Upper lobe of left lung (tissue), 6 donors: Measurements from ENCODE around the gene OR6M1. TPM values are rescaled to one million over a fixed set of nuclear protein-coding genes. Genes with fewer than 3 reads are reported as not detected.

ENCODE experiments used
- ATAC-seq, 2 donors: fragments of 200-7000 bp; cut with Tn5 transposase; one replicate each; pipeline ENCODE4 v1.9.1; 2022; ENCODE audit warnings: mild to moderate bottlenecking in 2 of 2, moderate library complexity in 2 of 2; ENCODE audit not compliant: low FRiP score in 2 of 2
- DNase-seq, 2 donors: peaks; one replicate each; pipeline ENCODE4 v3.0.0-alpha.2; 2019 to 2020
- H3K27ac ChIP-seq, 4 donors: fragments of 200-600 bp; sonication (generic); one replicate each; pipeline ENCODE4 v1.5.1; 2016 to 2019
- H3K27me3 ChIP-seq, 4 donors: fragments of 200-600 bp; sonication (generic); one replicate each; pipeline ENCODE4 v1.5.1; 2017 to 2019
- H3K36me3 ChIP-seq, 4 donors: fragments of 200-600 bp; sonication (generic); one replicate each; pipeline ENCODE4 v1.5.1; 2016 to 2019
- H3K4me1 ChIP-seq, 4 donors: fragments of 200-600 bp; sonication (generic); one replicate each; pipeline ENCODE4 v1.5.1; 2018 to 2019
- H3K4me3 ChIP-seq, 4 donors: fragments of 200-600 bp; sonication (generic); one replicate each; pipeline ENCODE4 v1.5.1; 2017 to 2019; ENCODE audit warnings: mild to moderate bottlenecking in 2 of 4, moderate library complexity in 1 of 4
- H3K9me3 ChIP-seq, 4 donors: fragments of 200-600 bp; sonication (generic); one replicate each; pipeline ENCODE4 v1.5.1; 2018 to 2019
- EP300 ChIP-seq, 4 donors: sonication (generic); formaldehyde crosslinking; IDR thresholded peaks; one replicate each; pipeline ENCODE4 v1.5.1; 2017; ENCODE audit warnings: antibody characterized with exemption in 4 of 4, control low read depth in 2 of 4
- POLR2A ChIP-seq, 4 donors: fragments of 450-650 bp; IDR thresholded peaks; one replicate each; pipeline ENCODE4 v1.5.1; 2016 to 2017; ENCODE audit warnings: antibody characterized with exemption in 4 of 4, mild to moderate bottlenecking in 2 of 4
- POLR2AphosphoS5 ChIP-seq, 2 donors: sonication (generic); formaldehyde crosslinking; IDR thresholded peaks; one replicate each; pipeline ENCODE4 v1.5.1; 2017; ENCODE audit warnings: antibody characterized with exemption in 2 of 2
- WGBS, 2 donors: methylation state at CpG; one replicate each; pipeline ENCODE4 v1.1.5; 2017 to 2018; 5-methylcytosine and 5-hydroxymethylcytosine counted together
- total RNA-seq, 6 donors: library from RNA; depleted of rRNA in 4 of 6; stranded (reverse); fragments of >200 nt in 4 of 6; gene quantifications; one replicate each; pipeline versions ENCODE4 v1.1.0 to v1.2.1, GENCODE V29; 2016 to 2021
- TF ChIP-seq, protein P1 (sequence below), 6 experiments: fragments of 450-650 bp in 4 of 6; fragments of 200-600 bp in 2 of 6; sonication (generic) in 2 of 6; IDR thresholded peaks; one replicate each; pipeline ENCODE4 v1.5.1; 2016 to 2019; ENCODE audit warnings: antibody characterized with exemption in 6 of 6
- donor health status: DM: no; HTN: no; CAD: no; lungs with moderate emphysema.
- donor health status: DM: no; HTN: yes; CAD: no; lungs with severe emphysema.

OR6M1 gene
- total RNA-seq, 6 donors from 2014 or later = not detected

GRCh38 chr11:123822599-123822998, 16.4 kb upstream of the OR6M1 start:
- Histone ChIP-seq H3K27me3 (no peaks in the 10 kb centered on the region), H3K9me3 (no peaks in the 10 kb centered on the region), H3K4me1 (no peaks in the 10 kb centered on the region), H3K4me3 (no peak overlapping the region), H3K36me3 (no peaks in the 10 kb centered on the region), H3K27ac (no peak overlapping the region)
- no peak for ATAC-seq
- no peak for DNase-seq
- 29 to 33% methylated on average over 3 of the region's 3 CpGs for WGBS, 2 donors
- TF ChIP-seq, protein P1, sequence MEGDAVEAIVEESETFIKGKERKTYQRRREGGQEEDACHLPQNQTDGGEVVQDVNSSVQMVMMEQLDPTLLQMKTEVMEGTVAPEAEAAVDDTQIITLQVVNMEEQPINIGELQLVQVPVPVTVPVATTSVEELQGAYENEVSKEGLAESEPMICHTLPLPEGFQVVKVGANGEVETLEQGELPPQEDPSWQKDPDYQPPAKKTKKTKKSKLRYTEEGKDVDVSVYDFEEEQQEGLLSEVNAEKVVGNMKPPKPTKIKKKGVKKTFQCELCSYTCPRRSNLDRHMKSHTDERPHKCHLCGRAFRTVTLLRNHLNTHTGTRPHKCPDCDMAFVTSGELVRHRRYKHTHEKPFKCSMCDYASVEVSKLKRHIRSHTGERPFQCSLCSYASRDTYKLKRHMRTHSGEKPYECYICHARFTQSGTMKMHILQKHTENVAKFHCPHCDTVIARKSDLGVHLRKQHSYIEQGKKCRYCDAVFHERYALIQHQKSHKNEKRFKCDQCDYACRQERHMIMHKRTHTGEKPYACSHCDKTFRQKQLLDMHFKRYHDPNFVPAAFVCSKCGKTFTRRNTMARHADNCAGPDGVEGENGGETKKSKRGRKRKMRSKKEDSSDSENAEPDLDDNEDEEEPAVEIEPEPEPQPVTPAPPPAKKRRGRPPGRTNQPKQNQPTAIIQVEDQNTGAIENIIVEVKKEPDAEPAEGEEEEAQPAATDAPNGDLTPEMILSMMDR (IDR thresholded peaks at IDR 0.05) = no peak
- TF ChIP-seq EP300 (IDR thresholded peaks at IDR 0.05) = no peak
- TF ChIP-seq POLR2A (IDR thresholded peaks at IDR 0.05) = no peak
- no peak for TF ChIP-seq POLR2AphosphoS5 (IDR thresholded peaks at IDR 0.05)

- TF ChIP-seq EP300 (IDR thresholded peaks at IDR 0.05) (no peak), POLR2AphosphoS5 (IDR thresholded peaks at IDR 0.05) (no peak), POLR2A (IDR thresholded peaks at IDR 0.05) (no peak)
- TF ChIP-seq, protein P1 (IDR thresholded peaks at IDR 0.05) = no peak
- ATAC-seq (no peak), DNase-seq (no peak)
- no peaks in the 10 kb centered on the region for H3K4me1 ChIP-seq
- no peaks in the 10 kb centered on the region for H3K36me3 ChIP-seq
- H3K27ac ChIP-seq = no peak overlapping the region
- no peaks in the 10 kb centered on the region for H3K9me3 ChIP-seq
- no peak overlapping the region for H3K4me3 ChIP-seq
- 8 to 20% methylated on average over 2 of the region's 2 CpGs for WGBS, 2 donors
- no peaks in the 10 kb centered on the region for H3K27me3 ChIP-seq
Observed at GRCh38 chr11:123822032-123822431, 15.9 kb upstream of the OR6M1 start.

DNA sequence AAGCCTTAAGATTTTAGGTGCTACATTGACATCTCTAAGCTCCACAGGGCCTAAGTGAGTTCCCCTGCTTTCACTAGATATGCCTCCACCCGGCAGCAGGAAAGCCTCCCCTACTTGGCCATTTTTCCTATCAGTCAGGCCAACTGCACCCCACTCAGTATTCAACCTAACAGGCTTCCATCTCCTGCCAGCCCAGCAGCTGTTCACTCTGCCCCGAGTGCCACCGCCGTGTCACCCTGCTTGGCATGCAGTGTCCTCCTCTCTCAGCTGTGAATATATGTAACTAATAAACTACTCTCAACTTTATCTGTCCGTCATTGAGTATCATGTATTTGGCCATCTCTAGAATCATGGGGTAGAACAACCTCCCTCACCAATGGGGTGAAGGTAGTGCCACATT, 9.0 kb upstream of the OR6M1 start:
- H3K9me3 ChIP-seq = no peaks in the 10 kb centered on the region
- TF ChIP-seq POLR2AphosphoS5 (IDR thresholded peaks at IDR 0.05) (no peak), EP300 (IDR thresholded peaks at IDR 0.05) (no peak), POLR2A (IDR thresholded peaks at IDR 0.05) (no peak)
- TF ChIP-seq, protein P1 (IDR thresholded peaks at IDR 0.05) = no peak
- WGBS, 2 donors = 92% methylated on average over 5 of the region's 5 CpGs
- no peak overlapping the region for H3K4me3 ChIP-seq
- H3K27me3 ChIP-seq = no peaks in the 10 kb centered on the region
- H3K36me3 ChIP-seq = no peaks in the 10 kb centered on the region
- H3K4me1 ChIP-seq = no peaks in the 10 kb centered on the region
- peak in 1 of 2 donors; percentile 17 for DNase-seq
- no peak overlapping the region for H3K27ac ChIP-seq
- no peak for ATAC-seq

DNA sequence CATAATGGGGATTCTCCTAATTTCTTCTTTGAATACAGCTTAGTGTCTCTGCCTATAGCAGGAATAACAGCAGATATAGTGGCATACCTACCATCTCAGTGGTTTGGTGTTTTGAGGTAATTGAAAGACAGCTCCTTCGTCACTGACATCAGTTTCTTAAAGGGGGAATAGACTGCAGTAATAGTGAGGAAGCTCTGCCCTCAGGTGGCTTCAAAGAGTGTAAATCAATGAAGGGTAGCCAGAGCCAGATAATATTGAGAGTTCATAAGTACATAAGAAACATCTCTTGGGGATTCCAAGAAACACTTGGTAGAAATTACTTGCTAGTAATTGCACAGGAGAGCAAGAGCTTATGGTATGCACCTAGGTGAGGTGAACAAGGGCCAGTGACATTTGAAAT, 4.4 kb downstream of the OR6M1 start:
- Histone ChIP-seq H3K27ac (no peak overlapping the region), H3K36me3 (no peaks in the 10 kb centered on the region), H3K27me3 (no peaks in the 10 kb centered on the region), H3K9me3 (no peaks in the 10 kb centered on the region), H3K4me1 (no peaks in the 10 kb centered on the region), H3K4me3 (no peak overlapping the region)
- ATAC-seq (no peak), DNase-seq (no peak)
- WGBS, 2 donors = 0 to 46% methylated on average over 1 of the region's 1 CpG
- no peak for TF ChIP-seq POLR2AphosphoS5 (IDR thresholded peaks at IDR 0.05)
- TF ChIP-seq POLR2A (IDR thresholded peaks at IDR 0.05) = no peak
- TF ChIP-seq, protein P1 (IDR thresholded peaks at IDR 0.05) = no peak
- TF ChIP-seq EP300 (IDR thresholded peaks at IDR 0.05) = no peak

DNA sequence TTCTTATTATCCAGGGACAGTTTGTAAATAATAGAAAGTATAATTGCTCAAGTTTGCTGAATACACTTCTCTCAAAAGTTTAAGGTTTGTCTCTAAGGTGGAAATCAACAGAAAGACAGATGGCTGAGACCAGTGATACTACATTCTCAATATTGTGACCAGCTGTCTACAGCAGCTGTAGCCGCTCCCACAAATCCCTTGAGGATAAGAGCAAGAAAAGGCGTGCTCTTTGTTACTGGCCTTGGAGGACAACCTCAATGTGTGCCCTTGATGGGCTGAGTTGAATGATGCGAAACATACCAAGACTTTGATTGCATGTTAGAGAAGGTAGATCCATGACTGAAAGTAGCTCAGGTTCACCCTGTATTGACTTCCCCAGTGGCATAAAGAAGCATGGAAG, 6.1 kb downstream of the OR6M1 start:
- TF ChIP-seq EP300 (IDR thresholded peaks at IDR 0.05) (no peak), POLR2A (IDR thresholded peaks at IDR 0.05) (no peak), POLR2AphosphoS5 (IDR thresholded peaks at IDR 0.05) (no peak)
- TF ChIP-seq, protein P1 (IDR thresholded peaks at IDR 0.05) = no peak
- Histone ChIP-seq H3K27me3 (no peaks in the 10 kb centered on the region), H3K36me3 (no peaks in the 10 kb centered on the region), H3K4me3 (no peak overlapping the region), H3K9me3 (no peaks in the 10 kb centered on the region), H3K4me1 (no peaks in the 10 kb centered on the region), H3K27ac (no peak overlapping the region)
- WGBS, 2 donors = 82 to 84% methylated on average over 3 of the region's 3 CpGs
- DNase-seq = no peak
- no peak for ATAC-seq
